Activated CD8-positive, alpha-beta memory T cell treated with anti-CD3 and anti-CD28 coated beads for 48 hours (primary cell): Measurements from ENCODE around the gene SLC11A2.
"Not testable (repeated sequence)": the region's sequence is repeated elsewhere in the genome, so short reads cannot be mapped to it uniquely, and the experiment has no call there.

Experiments
- DNase-seq, 3 experiments: peaks; one replicate each; pipeline ENCODE4 v3.0.0-alpha.2; 2020; ENCODE audit warnings: low read depth in 2 of 3, low spot score in 2 of 3

The SLC11A2 gene

GRCh38 chr12:51027342-51027835 is 1.2 kb upstream of the SLC11A2 start:
- no peak for DNase-seq

GRCh38 chr12:51025338-51025835 is 797 bp downstream of the SLC11A2 start:
- no peak for DNase-seq

GRCh38 chr12:51023625-51024382 is 2.4 kb downstream of the SLC11A2 start:
- no peak for DNase-seq

GRCh38 chr12:51021694-51022093 is 4.5 kb downstream of the SLC11A2 start:
- DNase-seq: no peak

- DNase-seq: no peak
Observed at GRCh38 chr12:51020448-51021182, 5.6 kb downstream of the SLC11A2 start.

GRCh38 chr12:51019927-51020326 is 6.3 kb downstream of the SLC11A2 start:
- DNase-seq: no peak

GRCh38 chr12:51018956-51019355 is 7.2 kb downstream of the SLC11A2 start:
- no peak for DNase-seq

GRCh38 chr12:51017452-51017851 is 8.7 kb downstream of the SLC11A2 start:
- no peak for DNase-seq

- DNase-seq: not testable (repeated sequence)
Observed at GRCh38 chr12:51014467-51014866, 11.7 kb downstream of the SLC11A2 start.

- no peak for DNase-seq
Observed at GRCh38 chr12:51013441-51013840, 12.7 kb downstream of the SLC11A2 start.

GRCh38 chr12:51012570-51013236 is 13.5 kb downstream of the SLC11A2 start:
- no peak for DNase-seq

GRCh38 chr12:51011955-51012354 is 14.2 kb downstream of the SLC11A2 start:
- DNase-seq: no peak

GRCh38 chr12:51009056-51009440 is 17.1 kb downstream of the SLC11A2 start:
- DNase-seq: no peak

GRCh38 chr12:51008329-51009055 is 17.7 kb downstream of the SLC11A2 start:
- DNase-seq: no peak

- no peak for DNase-seq
Observed at GRCh38 chr12:51005671-51006070, 20.5 kb downstream of the SLC11A2 start.

- DNase-seq: no peak
Observed at GRCh38 chr12:51005030-51005429, 21.2 kb downstream of the SLC11A2 start.

- DNase-seq: no peak
Observed at GRCh38 chr12:51004504-51004903, 21.7 kb downstream of the SLC11A2 start.

GRCh38 chr12:51001799-51002198 is 24.4 kb downstream of the SLC11A2 start:
- DNase-seq: no peak

- DNase-seq: no peak
Observed at GRCh38 chr12:51000245-51000644, 25.9 kb downstream of the SLC11A2 start.

GRCh38 chr12:50999093-50999492 is 27.1 kb downstream of the SLC11A2 start:
- DNase-seq: no peak

- no peak for DNase-seq
Observed at GRCh38 chr12:50992819-50993218, 33.4 kb downstream of the SLC11A2 start.
